Esophagus muscularis mucosa (tissue), 3 donors: Measurements from ENCODE around the gene TENM3.

Source experiments
- CTCF ChIP-seq, 3 experiments: fragments of 200-600 bp in 2 of 3; fragments of 450-650 bp in 1 of 3; sonication (generic) in 2 of 3; IDR thresholded peaks; one replicate each; pipeline ENCODE4 v1.5.1; 2017 to 2019; ENCODE audit warnings: antibody characterized with exemption in 3 of 3, mild to moderate bottlenecking in 2 of 3, moderate library complexity in 1 of 3
- POLR2A ChIP-seq: fragments of 450-650 bp; IDR thresholded peaks from one replicate; pipeline ENCODE4 v1.6.1; 2017; ENCODE audit warnings: antibody characterized with exemption, moderate library complexity, mild to moderate bottlenecking, low read depth
- POLR2AphosphoS5 ChIP-seq, 2 donors: sonication (generic); formaldehyde crosslinking; IDR thresholded peaks; one replicate each; pipeline ENCODE4 v1.6.1; 2017; ENCODE audit warnings: antibody characterized with exemption in 2 of 2

- TF ChIP-seq CTCF (IDR thresholded peaks at IDR 0.05) (no peak), POLR2AphosphoS5 (IDR thresholded peaks at IDR 0.05) (no peak), POLR2A (no peak)
Observed at GRCh38 chr4:182346250-182346649, 103.0 kb downstream of the TENM3 start.
